Measurements from ENCODE around the gene ABCD2.
"Not testable (repeated sequence)": the region's sequence is repeated elsewhere in the genome, so short reads cannot be mapped to it uniquely, and the experiment has no call there.

The ABCD2 gene

GRCh38 chr12:39616666-39617065 lies 2.9 kb downstream of the ABCD2 start:
- peak; percentile 68 for FAIRE-seq
- TF ChIP-seq PAX5 (IDR thresholded peaks at IDR 0.05; ENCODE audit: insufficient read depth, low read length, severe bottlenecking) (no peak), POU2F2 (IDR thresholded peaks at IDR 0.05; ENCODE audit: low read depth, low read length) (no peak), POLR2AphosphoS5 (IDR thresholded peaks at IDR 0.05; ENCODE audit: low read depth, low read length) (no peak), SPI1 (IDR thresholded peaks at IDR 0.05; ENCODE audit: low read depth, low read length) (no peak), POLR2A (IDR thresholded peaks at IDR 0.05; ENCODE audit: low read depth, low read length) (no peak), TAF1 (IDR thresholded peaks at IDR 0.05; ENCODE audit: low read depth, low read length) (no peak)
- no peak for DNase-seq (ENCODE audit: insufficient read length, low spot score)

DNA sequence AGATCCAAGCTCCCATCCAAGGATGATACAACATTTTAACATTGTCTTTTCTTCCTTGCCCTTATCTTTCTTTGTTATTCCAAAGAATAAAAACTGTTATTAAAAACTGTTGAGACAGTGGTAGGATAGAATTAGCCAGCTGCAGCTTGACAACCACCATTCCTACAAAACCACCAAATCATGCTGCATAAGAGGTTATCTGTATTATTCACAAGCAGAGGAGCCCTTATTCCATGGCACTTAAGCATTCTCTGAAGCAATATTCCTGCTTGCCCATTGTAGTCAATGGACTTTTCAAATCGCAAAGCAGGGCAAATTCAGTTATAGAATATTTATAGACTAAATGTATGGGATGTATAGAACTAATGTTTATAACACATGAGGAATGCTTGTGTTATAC lies 3.4 kb downstream of the ABCD2 start:
- no peak for FAIRE-seq
- TF ChIP-seq POLR2AphosphoS5 (IDR thresholded peaks at IDR 0.05; ENCODE audit: low read depth, low read length): no peak
- no peak for TF ChIP-seq TAF1 (IDR thresholded peaks at IDR 0.05; ENCODE audit: low read depth, low read length)
- TF ChIP-seq POU2F2 (IDR thresholded peaks at IDR 0.05; ENCODE audit: low read depth, low read length): no peak
- TF ChIP-seq PAX5 (IDR thresholded peaks at IDR 0.05; ENCODE audit: insufficient read depth, low read length, severe bottlenecking): no peak
- no peak for TF ChIP-seq SPI1 (IDR thresholded peaks at IDR 0.05; ENCODE audit: low read depth, low read length)
- TF ChIP-seq POLR2A (IDR thresholded peaks at IDR 0.05; ENCODE audit: low read depth, low read length): no peak
- no peak for DNase-seq (ENCODE audit: insufficient read length, low spot score)

- no peak for DNase-seq (ENCODE audit: insufficient read length, low spot score)
- TF ChIP-seq TAF1 (IDR thresholded peaks at IDR 0.05; ENCODE audit: low read depth, low read length): no peak
- no peak for TF ChIP-seq POU2F2 (IDR thresholded peaks at IDR 0.05; ENCODE audit: low read depth, low read length)
- no peak for TF ChIP-seq POLR2AphosphoS5 (IDR thresholded peaks at IDR 0.05; ENCODE audit: low read depth, low read length)
- no peak for TF ChIP-seq POLR2A (IDR thresholded peaks at IDR 0.05; ENCODE audit: low read depth, low read length)
- peak; percentile 13 for FAIRE-seq
Observed at GRCh38 chr12:39613525-39613924, 6.1 kb downstream of the ABCD2 start.

DNA sequence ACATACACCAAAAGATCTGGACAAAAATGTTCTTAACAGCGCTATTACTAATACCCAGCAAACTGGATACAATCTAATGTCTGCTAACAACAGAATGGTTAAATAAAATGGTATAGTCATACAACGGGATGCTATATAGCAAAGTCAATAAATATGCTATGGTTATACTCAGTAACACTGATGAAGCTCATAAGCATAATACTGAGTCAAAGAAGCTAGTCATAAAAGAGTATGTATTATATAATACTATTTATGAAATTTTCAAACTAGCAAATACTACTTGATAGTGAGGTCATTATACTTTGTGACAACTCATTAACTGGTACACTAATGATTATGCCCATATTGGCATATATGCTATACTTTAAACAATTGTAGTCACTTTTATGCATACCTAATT lies 7.4 kb downstream of the ABCD2 start:
- DNase-seq (ENCODE audit: insufficient read length, low spot score): no peak
- FAIRE-seq: no peak
- TF ChIP-seq POLR2AphosphoS5 (IDR thresholded peaks at IDR 0.05; ENCODE audit: low read depth, low read length) (no peak), PAX5 (IDR thresholded peaks at IDR 0.05; ENCODE audit: insufficient read depth, low read length, severe bottlenecking) (no peak), SPI1 (IDR thresholded peaks at IDR 0.05; ENCODE audit: low read depth, low read length) (no peak), POLR2A (IDR thresholded peaks at IDR 0.05; ENCODE audit: low read depth, low read length) (no peak)

GRCh38 chr12:39611818-39612217 lies 7.8 kb downstream of the ABCD2 start:
- no peak for TF ChIP-seq PAX5 (IDR thresholded peaks at IDR 0.05; ENCODE audit: insufficient read depth, low read length, severe bottlenecking)
- TF ChIP-seq SPI1 (IDR thresholded peaks at IDR 0.05; ENCODE audit: low read depth, low read length): no peak
- TF ChIP-seq POLR2AphosphoS5 (IDR thresholded peaks at IDR 0.05; ENCODE audit: low read depth, low read length): no peak
- no peak for TF ChIP-seq POLR2A (IDR thresholded peaks at IDR 0.05; ENCODE audit: low read depth, low read length)
- no peak for TF ChIP-seq POU2F2 (IDR thresholded peaks at IDR 0.05; ENCODE audit: low read depth, low read length)
- no peak for TF ChIP-seq TAF1 (IDR thresholded peaks at IDR 0.05; ENCODE audit: low read depth, low read length)
- no peak for DNase-seq (ENCODE audit: insufficient read length, low spot score)
- no peak for FAIRE-seq

DNA sequence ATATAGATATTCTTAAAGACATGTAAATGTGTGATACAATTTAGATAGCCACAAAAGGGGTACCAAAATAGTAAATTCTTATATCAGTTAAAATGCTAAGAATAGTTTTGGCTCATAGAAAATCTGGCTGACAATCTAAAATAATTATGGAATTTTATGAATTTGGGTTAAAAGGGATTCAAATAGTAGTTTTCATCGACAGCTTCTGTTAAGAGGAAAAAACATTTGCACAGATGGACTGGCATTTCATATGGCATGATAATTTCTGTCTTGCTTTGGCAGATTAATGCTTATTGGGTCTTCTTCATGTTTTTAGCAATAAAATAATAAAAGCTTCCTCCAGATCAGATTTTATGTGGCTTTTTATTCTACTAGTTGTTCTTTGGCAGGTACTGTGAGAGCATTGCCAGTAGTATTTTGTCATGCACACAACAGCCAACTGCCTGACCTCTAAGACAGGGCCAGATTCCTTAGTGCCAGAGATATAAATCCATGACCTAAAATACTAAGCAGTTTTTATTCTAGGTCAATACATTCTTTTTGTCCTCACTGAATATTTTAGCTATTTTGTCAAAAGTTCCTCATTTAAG lies 9.1 kb downstream of the ABCD2 start:
- DNase-seq (ENCODE audit: insufficient read length, low spot score) (no peak), FAIRE-seq (no peak)
- TF ChIP-seq PAX5 (IDR thresholded peaks at IDR 0.05; ENCODE audit: insufficient read depth, low read length, severe bottlenecking) (no peak), POU2F2 (IDR thresholded peaks at IDR 0.05; ENCODE audit: low read depth, low read length) (no peak), POLR2AphosphoS5 (IDR thresholded peaks at IDR 0.05; ENCODE audit: low read depth, low read length) (no peak), POLR2A (IDR thresholded peaks at IDR 0.05; ENCODE audit: low read depth, low read length) (no peak)

- FAIRE-seq (no peak), DNase-seq (ENCODE audit: insufficient read length, low spot score) (no peak)
- TF ChIP-seq TAF1 (IDR thresholded peaks at IDR 0.05; ENCODE audit: low read depth, low read length) (no peak), POU2F2 (IDR thresholded peaks at IDR 0.05; ENCODE audit: low read depth, low read length) (no peak), POLR2AphosphoS5 (IDR thresholded peaks at IDR 0.05; ENCODE audit: low read depth, low read length) (no peak), POLR2A (IDR thresholded peaks at IDR 0.05; ENCODE audit: low read depth, low read length) (no peak), PAX5 (IDR thresholded peaks at IDR 0.05; ENCODE audit: insufficient read depth, low read length, severe bottlenecking) (no peak), SPI1 (IDR thresholded peaks at IDR 0.05; ENCODE audit: low read depth, low read length) (no peak)
Observed at GRCh38 chr12:39606712-39607423, 12.7 kb downstream of the ABCD2 start.

GRCh38 chr12:39605996-39606395 lies 13.6 kb downstream of the ABCD2 start:
- FAIRE-seq: peak; percentile 23
- TF ChIP-seq PAX5 (IDR thresholded peaks at IDR 0.05; ENCODE audit: insufficient read depth, low read length, severe bottlenecking): no peak
- no peak for TF ChIP-seq POU2F2 (IDR thresholded peaks at IDR 0.05; ENCODE audit: low read depth, low read length)
- no peak for TF ChIP-seq POLR2A (IDR thresholded peaks at IDR 0.05; ENCODE audit: low read depth, low read length)
- TF ChIP-seq TAF1 (IDR thresholded peaks at IDR 0.05; ENCODE audit: low read depth, low read length): no peak
- no peak for TF ChIP-seq POLR2AphosphoS5 (IDR thresholded peaks at IDR 0.05; ENCODE audit: low read depth, low read length)
- no peak for TF ChIP-seq SPI1 (IDR thresholded peaks at IDR 0.05; ENCODE audit: low read depth, low read length)
- no peak for DNase-seq (ENCODE audit: insufficient read length, low spot score)

DNA sequence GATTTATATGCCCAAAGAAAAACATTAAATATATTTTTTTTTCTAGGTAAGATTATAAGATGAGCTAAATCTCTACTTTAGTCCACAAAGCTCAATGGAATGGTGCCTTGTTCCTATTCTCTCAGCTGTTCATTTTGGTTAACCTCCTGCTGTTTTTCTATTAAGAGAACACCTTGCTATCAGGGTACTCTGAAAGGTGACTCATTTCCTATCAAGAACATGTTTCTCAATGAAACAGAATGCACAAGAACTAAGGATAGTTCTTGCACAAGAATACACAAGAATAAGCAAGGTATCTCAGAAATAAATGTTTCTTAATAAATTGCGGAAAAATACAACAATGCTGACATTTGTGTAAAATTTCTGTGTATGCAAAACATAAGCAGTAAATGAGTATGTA lies 14.1 kb downstream of the ABCD2 start:
- TF ChIP-seq PAX5 (IDR thresholded peaks at IDR 0.05; ENCODE audit: insufficient read depth, low read length, severe bottlenecking): no peak
- no peak for TF ChIP-seq SPI1 (IDR thresholded peaks at IDR 0.05; ENCODE audit: low read depth, low read length)
- TF ChIP-seq TAF1 (IDR thresholded peaks at IDR 0.05; ENCODE audit: low read depth, low read length): no peak
- DNase-seq (ENCODE audit: insufficient read length, low spot score) (no peak), FAIRE-seq (peak; percentile 40)

GRCh38 chr12:39603065-39603464 lies 16.5 kb downstream of the ABCD2 start:
- no peak for FAIRE-seq
- no peak for DNase-seq (ENCODE audit: insufficient read length, low spot score)
- TF ChIP-seq TAF1 (IDR thresholded peaks at IDR 0.05; ENCODE audit: low read depth, low read length) (no peak), POU2F2 (IDR thresholded peaks at IDR 0.05; ENCODE audit: low read depth, low read length) (no peak), PAX5 (IDR thresholded peaks at IDR 0.05; ENCODE audit: insufficient read depth, low read length, severe bottlenecking) (no peak), POLR2AphosphoS5 (IDR thresholded peaks at IDR 0.05; ENCODE audit: low read depth, low read length) (no peak), POLR2A (IDR thresholded peaks at IDR 0.05; ENCODE audit: low read depth, low read length) (no peak), SPI1 (IDR thresholded peaks at IDR 0.05; ENCODE audit: low read depth, low read length) (no peak)

DNA sequence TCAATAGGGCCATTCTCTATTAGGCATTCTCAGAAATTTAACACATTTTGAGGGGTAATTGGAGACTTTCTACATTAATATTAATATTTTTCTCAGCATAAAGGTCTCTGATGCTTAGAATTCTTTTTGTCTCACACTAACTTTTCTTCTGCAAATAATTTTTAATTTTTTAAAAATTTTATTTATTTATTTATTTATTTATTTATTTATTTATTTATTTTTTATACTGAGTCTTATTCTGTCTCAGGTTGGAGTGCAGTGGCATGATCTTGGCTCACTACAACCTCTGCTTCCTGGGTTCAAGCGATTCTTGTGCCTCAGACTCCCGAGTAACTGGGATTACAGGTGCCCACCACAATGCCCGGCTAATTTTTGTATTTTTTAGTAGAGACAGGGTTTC lies 17.7 kb downstream of the ABCD2 start:
- DNase-seq (ENCODE audit: insufficient read length, low spot score); FAIRE-seq: not testable (repeated sequence)

Data from GM12891 (cell line).